GM10266 (cell line): Measurements from ENCODE around the gene KCNC3.

Experiments used
- DNase-seq: peaks from one replicate; pipeline ENCODE4 v3.0.0; 2012; ENCODE audit errors: extremely low spot score
- CTCF ChIP-seq: IDR thresholded peaks from 2 replicates; pipeline ENCODE4 v1.5.1; 2012; ENCODE audit warnings: mild to moderate bottlenecking, low read depth; ENCODE audit not compliant: control insufficient read depth, insufficient read depth; ENCODE audit errors: missing control alignments

Gene KCNC3

GRCh38 chr19:50266041-50266440, 63.1 kb downstream of the KCNC3 start:
- no peak for TF ChIP-seq CTCF

GRCh38 chr19:50264483-50265186, 64.5 kb downstream of the KCNC3 start:
- no peak for DNase-seq
- TF ChIP-seq CTCF: no peak

More at GRCh38 chr19:50266041-50266440, 63.1 kb downstream of the KCNC3 start:
- no peak for DNase-seq

GRCh38 chr19:50263176-50263575, 66.0 kb downstream of the KCNC3 start:
- TF ChIP-seq CTCF: no peak
- no peak for DNase-seq
